GM23248 (cell line): Measurements from ENCODE around the gene DPYD. TPM values are rescaled to one million over a fixed set of nuclear protein-coding genes. Genes with fewer than 3 reads are reported as not detected.

Source experiments
- DNase-seq: peaks from one replicate; pipeline ENCODE4 v3.0.0-alpha.2; 2015
- H2AFZ ChIP-seq: fragments of 200-600 bp; sonication (generic); 2 replicates; pipeline ENCODE4 v1.6.1; 2016; ENCODE audit warnings: antibody characterized with exemption
- H3F3A ChIP-seq: fragments of 200-600 bp; sonication (generic); 2 replicates; pipeline ENCODE4 v1.6.1; 2016; ENCODE audit warnings: mild to moderate bottlenecking, antibody characterized with exemption, mixed run types; ENCODE audit not compliant: insufficient read depth
- H3K27ac ChIP-seq: fragments of 200-600 bp; sonication (generic); 2 replicates; pipeline ENCODE4 v1.5.1; 2016; ENCODE audit warnings: mild to moderate bottlenecking
- H3K27me3 ChIP-seq: fragments of 200-600 bp; sonication (generic); replicated peaks from 2 replicates; pipeline ENCODE4 v1.6.1; 2016; ENCODE audit warnings: mild to moderate bottlenecking; ENCODE audit not compliant: insufficient read depth
- H3K36me3 ChIP-seq: fragments of 200-600 bp; sonication (generic); 2 replicates; pipeline ENCODE4 v1.6.1; 2016; ENCODE audit warnings: low read depth, mild to moderate bottlenecking
- H3K4me1 ChIP-seq: fragments of 200-600 bp; sonication (generic); 2 replicates; pipeline ENCODE4 v1.6.1; 2016; ENCODE audit warnings: mild to moderate bottlenecking; ENCODE audit not compliant: insufficient read depth
- H3K4me2 ChIP-seq: fragments of 200-600 bp; sonication (generic); one replicate; pipeline ENCODE4 v1.6.1; 2016; ENCODE audit warnings: mild to moderate bottlenecking; ENCODE audit not compliant: unreplicated experiment
- H3K4me3 ChIP-seq: fragments of 200-600 bp; sonication (generic); 2 replicates; pipeline ENCODE4 v1.5.1; 2016; ENCODE audit warnings: mild to moderate bottlenecking
- H3K79me2 ChIP-seq: fragments of 200-600 bp; sonication (generic); 2 replicates; pipeline ENCODE4 v1.6.1; 2016; ENCODE audit warnings: mild to moderate bottlenecking; ENCODE audit not compliant: insufficient read depth
- H3K9ac ChIP-seq: fragments of 200-600 bp; sonication (generic); 2 replicates; pipeline ENCODE4 v1.6.1; 2016; ENCODE audit warnings: mild to moderate bottlenecking
- H3K9me2 ChIP-seq: fragments of 200-600 bp; sonication (generic); 2 replicates; pipeline ENCODE4 v1.6.1; 2016; ENCODE audit warnings: mixed run types, mild to moderate bottlenecking, moderate library complexity; ENCODE audit not compliant: insufficient read depth
- H3K9me3 ChIP-seq: fragments of 200-600 bp; sonication (generic); one replicate; pipeline ENCODE4 v1.6.1; 2017; ENCODE audit warnings: low read depth
- H4K20me1 ChIP-seq: fragments of 200-600 bp; sonication (generic); 2 replicates; pipeline ENCODE4 v1.6.0; 2016; ENCODE audit not compliant: insufficient read depth
- EZH2 ChIP-seq: fragments of 200-600 bp; sonication (generic); IDR thresholded peaks from 2 replicates; pipeline ENCODE4 v1.6.1; 2018; ENCODE audit warnings: antibody characterized with exemption, mild to moderate bottlenecking; ENCODE audit not compliant: insufficient read depth, poor library complexity, severe bottlenecking
- EZH2phosphoT487 ChIP-seq: fragments of 200-600 bp; sonication (generic); IDR thresholded peaks from 2 replicates; pipeline ENCODE4 v1.6.1; 2018; ENCODE audit warnings: antibody characterized with exemption, moderate library complexity, mild to moderate bottlenecking, low read depth; ENCODE audit not compliant: insufficient read depth
- WGBS, 2 experiments: methylation state at CpG; one replicate each; pipeline ENCODE4 v1.1.6; 2015 to 2017; ENCODE audit warnings: low lambda C conversion rate in 2 of 2, low coverage in 1 of 2; ENCODE audit errors: missing lambda C conversion rate in 2 of 2; 5-methylcytosine and 5-hydroxymethylcytosine counted together
- in situ Hi-C: fragments of 300-500 bp; cut with MboI; formaldehyde crosslinking; loops from 2 replicates; pipeline ENCODE4 v1.15.0; 2020
- polyA plus RNA-seq: library from polyadenylated mRNA; unstranded; fragments of >200 nt; fragmentation: Nextera tagmentation; extraction: Ambion mirVana; gene quantifications from 2 replicates; pipeline ENCODE4 v1.2.1, GENCODE V29; 2016
- total RNA-seq: library from RNA; depleted of rRNA; stranded (reverse); fragments of >200 nt; shearing (Covaris generic); gene quantifications from 2 replicates; pipeline ENCODE4 v1.2.3, GENCODE V29; 2014

Gene DPYD
- total and polyA plus RNA-seq, 2 experiments from 2014 or later = 38.4 to 70.7 TPM

GRCh38 chr1:97170300-97170699, 750.5 kb downstream of the DPYD start:
- TF ChIP-seq EZH2 (no peak), EZH2phosphoT487 (no peak)

GRCh38 chr1:97168056-97168455, 752.8 kb downstream of the DPYD start:
- Histone ChIP-seq H3K79me2 (no peaks in the 10 kb centered on the region), H3K27me3 (no peaks in the 10 kb centered on the region), H3K36me3 (no peaks in the 10 kb centered on the region; the same call in 1 of the 2 replicates), H3K9ac (no peak overlapping the region), H3K4me2 (no peak overlapping the region), H3K27ac (no peak overlapping the region), H2AFZ (no peak overlapping the region), H3F3A (no peaks in the 10 kb centered on the region), H4K20me1 (no peaks in the 10 kb centered on the region), H3K4me1 (no peaks in the 10 kb centered on the region), H3K9me3 (no peaks in the 10 kb centered on the region), H3K9me2 (no peaks in the 10 kb centered on the region), H3K4me3 (no peak overlapping the region)
- TF ChIP-seq EZH2phosphoT487 = no peak
- TF ChIP-seq EZH2 = no peak
- 96 to 97% methylated on average over 1 of the region's 1 CpG for WGBS, 2 experiments
- in situ Hi-C loops = no loop called here
- DNase-seq = no peak

More at GRCh38 chr1:97170300-97170699, 750.5 kb downstream of the DPYD start:
- no peaks in the 10 kb centered on the region for H3K4me1 ChIP-seq
- no peaks in the 10 kb centered on the region for H3K9me3 ChIP-seq
- no peaks in the 10 kb centered on the region for H4K20me1 ChIP-seq
- no peak overlapping the region for H3K4me3 ChIP-seq
- no peaks in the 10 kb centered on the region for H3K79me2 ChIP-seq
- 66 to 67% methylated on average over 2 of the region's 2 CpGs for WGBS, 2 experiments
- no peak overlapping the region for H3K27ac ChIP-seq
- no peak overlapping the region for H2AFZ ChIP-seq
- no peaks in the 10 kb centered on the region for H3K9me2 ChIP-seq
- H3F3A ChIP-seq = no peaks in the 10 kb centered on the region
- H3K27me3 ChIP-seq = no peaks in the 10 kb centered on the region
- in situ Hi-C loops = no loop called here
- DNase-seq = no peak
- H3K36me3 ChIP-seq = no peaks in the 10 kb centered on the region
- no peak overlapping the region for H3K4me2 ChIP-seq
- H3K9ac ChIP-seq = no peak overlapping the region

GRCh38 chr1:97167246-97167645, 753.6 kb downstream of the DPYD start:
- no peak for DNase-seq
- no peak for TF ChIP-seq EZH2
- TF ChIP-seq EZH2phosphoT487 = no peak
- no peaks in the 10 kb centered on the region for H3K4me1 ChIP-seq
- H3K9me2 ChIP-seq = no peaks in the 10 kb centered on the region
- no peaks in the 10 kb centered on the region for H4K20me1 ChIP-seq
- H3K27ac ChIP-seq = no peak overlapping the region
- no peak overlapping the region for H3K4me3 ChIP-seq
- no peaks in the 10 kb centered on the region; the same call in 1 of the 2 replicates for H3K36me3 ChIP-seq
- H3K9me3 ChIP-seq = no peaks in the 10 kb centered on the region
- H3K79me2 ChIP-seq = no peaks in the 10 kb centered on the region
- WGBS, 2 experiments = 61 to 64% methylated on average over 2 of the region's 2 CpGs
- no peak overlapping the region for H3K4me2 ChIP-seq
- no peaks in the 10 kb centered on the region for H3K27me3 ChIP-seq
- H3K9ac ChIP-seq = no peak overlapping the region
- no peak overlapping the region for H2AFZ ChIP-seq
- H3F3A ChIP-seq = no peaks in the 10 kb centered on the region
- in situ Hi-C loops = no loop called here

GRCh38 chr1:97166626-97167025, 754.2 kb downstream of the DPYD start:
- H3K27me3 ChIP-seq = no peaks in the 10 kb centered on the region
- H4K20me1 ChIP-seq = no peaks in the 10 kb centered on the region
- H3K9ac ChIP-seq = no peak overlapping the region
- H3K4me1 ChIP-seq = no peaks in the 10 kb centered on the region
- no peak overlapping the region for H3K4me2 ChIP-seq
- H2AFZ ChIP-seq = no peak overlapping the region
- no peaks in the 10 kb centered on the region for H3K9me3 ChIP-seq
- H3K27ac ChIP-seq = no peak overlapping the region
- DNase-seq = no peak
- no peaks in the 10 kb centered on the region for H3F3A ChIP-seq
- no peak for TF ChIP-seq EZH2phosphoT487
- no peak for TF ChIP-seq EZH2
- H3K79me2 ChIP-seq = no peaks in the 10 kb centered on the region
- 81 to 84% methylated on average over 1 of the region's 1 CpG for WGBS, 2 experiments
- H3K9me2 ChIP-seq = no peaks in the 10 kb centered on the region
- in situ Hi-C loops = no loop called here
- no peaks in the 10 kb centered on the region; the same call in 1 of the 2 replicates for H3K36me3 ChIP-seq
- H3K4me3 ChIP-seq = no peak overlapping the region

GRCh38 chr1:97164276-97164639, 756.6 kb downstream of the DPYD start:
- Histone ChIP-seq H3K9me2 (no peaks in the 10 kb centered on the region), H3K4me2 (no peak overlapping the region), H3K27ac (no peak overlapping the region), H3K79me2 (no peaks in the 10 kb centered on the region), H3F3A (no peaks in the 10 kb centered on the region), H3K9me3 (no peaks in the 10 kb centered on the region), H3K9ac (no peak overlapping the region), H3K4me1 (no peaks in the 10 kb centered on the region), H3K4me3 (no peak overlapping the region), H3K36me3 (no peaks in the 10 kb centered on the region; the same call in 1 of the 2 replicates), H3K27me3 (no peaks in the 10 kb centered on the region), H2AFZ (no peak overlapping the region), H4K20me1 (no peaks in the 10 kb centered on the region)
- in situ Hi-C loops = no loop called here
- no peak for DNase-seq
- TF ChIP-seq EZH2 = no peak
- TF ChIP-seq EZH2phosphoT487 = no peak
- 89 to 95% methylated on average over 1 of the region's 1 CpG for WGBS, 2 experiments
